Tibial nerve (tissue), 4 donors: ENCODE measurements around the gene PTPRG.

Experiments
- EP300 ChIP-seq, 2 donors: sonication (generic); formaldehyde crosslinking; IDR thresholded peaks; one replicate each; pipeline ENCODE4 v1.6.1; 2017; ENCODE audit warnings: antibody characterized with exemption in 2 of 2, mild to moderate bottlenecking in 1 of 2
- POLR2A ChIP-seq, 2 donors: fragments of 450-650 bp; IDR thresholded peaks; one replicate each; pipeline ENCODE4 v1.6.1; 2017; ENCODE audit warnings: antibody characterized with exemption in 2 of 2, mild to moderate bottlenecking in 2 of 2, moderate library complexity in 2 of 2
- TF ChIP-seq, protein P1 (sequence below), 5 experiments: fragments of 200-600 bp in 3 of 5; fragments of 450-650 bp in 2 of 5; sonication (generic) in 3 of 5; IDR thresholded peaks; one replicate each; pipeline ENCODE4 v1.5.1; 2016 to 2019; ENCODE audit warnings: antibody characterized with exemption in 5 of 5, mild to moderate bottlenecking in 3 of 5, moderate library complexity in 2 of 5

- no peak for TF ChIP-seq POLR2A (IDR thresholded peaks at IDR 0.05)
- TF ChIP-seq, protein P1, sequence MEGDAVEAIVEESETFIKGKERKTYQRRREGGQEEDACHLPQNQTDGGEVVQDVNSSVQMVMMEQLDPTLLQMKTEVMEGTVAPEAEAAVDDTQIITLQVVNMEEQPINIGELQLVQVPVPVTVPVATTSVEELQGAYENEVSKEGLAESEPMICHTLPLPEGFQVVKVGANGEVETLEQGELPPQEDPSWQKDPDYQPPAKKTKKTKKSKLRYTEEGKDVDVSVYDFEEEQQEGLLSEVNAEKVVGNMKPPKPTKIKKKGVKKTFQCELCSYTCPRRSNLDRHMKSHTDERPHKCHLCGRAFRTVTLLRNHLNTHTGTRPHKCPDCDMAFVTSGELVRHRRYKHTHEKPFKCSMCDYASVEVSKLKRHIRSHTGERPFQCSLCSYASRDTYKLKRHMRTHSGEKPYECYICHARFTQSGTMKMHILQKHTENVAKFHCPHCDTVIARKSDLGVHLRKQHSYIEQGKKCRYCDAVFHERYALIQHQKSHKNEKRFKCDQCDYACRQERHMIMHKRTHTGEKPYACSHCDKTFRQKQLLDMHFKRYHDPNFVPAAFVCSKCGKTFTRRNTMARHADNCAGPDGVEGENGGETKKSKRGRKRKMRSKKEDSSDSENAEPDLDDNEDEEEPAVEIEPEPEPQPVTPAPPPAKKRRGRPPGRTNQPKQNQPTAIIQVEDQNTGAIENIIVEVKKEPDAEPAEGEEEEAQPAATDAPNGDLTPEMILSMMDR (IDR thresholded peaks at IDR 0.05) = no peak
- no peak for TF ChIP-seq EP300 (IDR thresholded peaks at IDR 0.05)
Observed at GRCh38 chr3:61893840-61894566, 332.6 kb downstream of the PTPRG start.
